OCI-LY1 (cell line): ENCODE measurements around the gene MBIP.

ENCODE experiments used
- CTCF ChIP-seq: fragments of 200-600 bp; sonication (generic), shearing (Covaris generic); IDR thresholded peaks from 2 replicates; pipeline ENCODE4 v1.5.1; 2017; ENCODE audit warnings: mild to moderate bottlenecking, antibody characterized with exemption, low read length, moderate library complexity, mixed read lengths
- EZH2 ChIP-seq: fragments of 200-600 bp; sonication (generic), shearing (Covaris generic); IDR thresholded peaks from 2 replicates; pipeline ENCODE4 v1.8.0; 2017; ENCODE audit warnings: borderline replicate concordance, mixed run types, mild to moderate bottlenecking, antibody characterized with exemption, low read length, moderate library complexity, mixed read lengths

GRCh38 chr14:36367985-36368774 lies 47.7 kb upstream of the MBIP start:
- no peak for TF ChIP-seq CTCF
- no peak for TF ChIP-seq EZH2
